NT2/D1 (cell line): ENCODE measurements around the gene ACSF3.

ENCODE experiments used
- SUZ12 ChIP-seq: IDR thresholded peaks from 2 replicates; pipeline ENCODE4 v1.6.1; 2011; ENCODE audit not compliant: insufficient read length, insufficient read depth; ENCODE audit errors: extremely low read depth
- ZNF274 ChIP-seq: IDR thresholded peaks from 2 replicates; pipeline ENCODE4 v1.6.1; 2011; ENCODE audit warnings: mild to moderate bottlenecking, low read depth, low read length

DNA sequence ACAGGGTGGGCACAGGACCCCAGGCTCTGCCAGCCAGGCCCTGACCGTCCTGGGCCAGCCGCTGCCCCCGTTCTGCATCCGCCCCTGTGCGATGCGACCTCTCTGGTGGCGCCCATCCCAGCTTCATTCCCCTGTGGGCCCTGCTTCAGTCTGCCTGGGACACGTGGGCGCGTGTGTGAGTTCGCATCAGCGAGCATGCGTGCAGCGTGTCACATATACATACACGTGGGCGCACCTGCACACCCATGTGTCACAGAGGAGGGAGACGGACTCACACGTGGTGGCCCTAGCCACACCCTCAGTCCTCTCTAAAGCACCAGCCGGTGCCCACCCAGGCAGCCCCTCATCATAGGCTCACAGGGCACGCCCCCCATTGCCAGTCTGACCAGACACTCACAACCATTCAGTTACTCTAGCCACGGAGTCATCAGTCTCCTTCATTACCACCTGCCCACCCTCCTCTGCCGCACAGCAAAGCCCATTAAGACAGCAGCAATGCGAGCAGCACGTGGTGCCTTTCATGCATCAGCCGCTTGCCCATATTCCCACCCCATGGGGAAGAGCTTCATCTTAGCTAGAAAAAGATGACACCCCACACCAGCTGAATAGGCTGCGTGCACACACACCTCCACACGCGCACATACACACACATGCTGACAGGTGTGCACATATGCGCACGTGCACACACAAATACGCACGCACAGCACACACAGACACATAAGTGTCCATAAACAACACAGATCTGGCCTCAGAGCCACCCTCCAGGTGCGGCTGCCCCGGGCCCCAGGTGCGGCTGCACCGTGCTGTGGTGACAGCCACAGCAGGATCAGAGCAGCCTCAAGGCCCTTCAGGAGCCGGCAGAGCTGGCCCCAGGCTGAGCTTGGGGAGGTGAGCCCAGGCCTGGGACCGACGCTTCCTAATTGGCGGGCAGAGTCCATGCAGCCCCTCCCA lies 68.4 kb downstream of the ACSF3 start:
- TF ChIP-seq SUZ12: no peak
- no peak for TF ChIP-seq ZNF274
